GM23338 (cell line): ENCODE measurements around the gene FBLIM1. TPM values are rescaled to one million over a fixed set of nuclear protein-coding genes. Genes with fewer than 3 reads are reported as not detected.

Experiments used
- ATAC-seq: fragments of 200-7000 bp; cut with Tn5 transposase; 3 replicates; pipeline ENCODE4 v1.9.1; 2020
- DNase-seq: peaks from one replicate; pipeline ENCODE4 v3.0.0-alpha.2; 2015; ENCODE audit warnings: low spot score
- H2AFZ ChIP-seq: fragments of 200-600 bp; sonication (generic); 2 replicates; pipeline ENCODE4 v1.8.0; 2016; ENCODE audit warnings: antibody characterized with exemption, mild to moderate bottlenecking, moderate library complexity
- H3F3A ChIP-seq: fragments of 200-600 bp; sonication (generic); replicated peaks from 2 replicates; pipeline ENCODE4 v1.8.0; 2017; ENCODE audit warnings: antibody characterized with exemption, mixed run types, low read depth
- H3K27ac ChIP-seq: fragments of 200-600 bp; sonication (generic); 2 replicates; pipeline ENCODE4 v1.6.1; 2016; ENCODE audit warnings: low read depth
- H3K27me3 ChIP-seq: fragments of 200-600 bp; sonication (generic); 2 replicates; pipeline ENCODE4 v1.8.0; 2016; ENCODE audit warnings: mild to moderate bottlenecking, mixed run types, moderate library complexity; ENCODE audit not compliant: insufficient read depth
- H3K36me3 ChIP-seq: fragments of 200-600 bp; sonication (generic); 2 replicates; pipeline ENCODE4 v1.8.0; 2016; ENCODE audit warnings: mild to moderate bottlenecking; ENCODE audit not compliant: insufficient read depth
- H3K4me1 ChIP-seq: fragments of 200-600 bp; sonication (generic); 2 replicates; pipeline ENCODE4 v1.8.0; 2016; ENCODE audit warnings: mild to moderate bottlenecking, moderate library complexity; ENCODE audit not compliant: insufficient read depth
- H3K4me2 ChIP-seq: fragments of 200-600 bp; sonication (generic); 2 replicates; pipeline ENCODE4 v1.7.1; 2017; ENCODE audit warnings: mixed run types
- H3K4me3 ChIP-seq: fragments of 200-600 bp; sonication (generic); 2 replicates; pipeline ENCODE4 v1.6.1; 2016; ENCODE audit warnings: mixed run types
- H3K79me2 ChIP-seq: fragments of 200-600 bp; sonication (generic); replicated peaks from 2 replicates; pipeline ENCODE4 v1.8.0; 2017; ENCODE audit warnings: mild to moderate bottlenecking; ENCODE audit not compliant: insufficient read depth
- H3K9me2 ChIP-seq: fragments of 200-600 bp; sonication (generic); 2 replicates; pipeline ENCODE4 v1.8.0; 2017; ENCODE audit not compliant: insufficient read depth
- H4K20me1 ChIP-seq: fragments of 200-600 bp; sonication (generic); replicated peaks from 2 replicates; pipeline ENCODE4 v1.8.0; 2017; ENCODE audit warnings: mild to moderate bottlenecking; ENCODE audit not compliant: insufficient read depth
- H3K27ac Mint-ChIP-seq: 2 replicates; pipeline ENCODE4 v1.8.0; 2020; ENCODE audit warnings: inconsistent platforms, mild to moderate bottlenecking, moderate library complexity, mixed read lengths
- H3K27me3 Mint-ChIP-seq: 3 replicates; pipeline ENCODE4 v1.8.0; 2022; ENCODE audit warnings: low read depth, mild to moderate bottlenecking, moderate library complexity, mixed read lengths, inconsistent platforms; ENCODE audit not compliant: insufficient read depth, poor library complexity
- H3K36me3 Mint-ChIP-seq: 3 replicates; pipeline ENCODE4 v1.8.0; 2021; ENCODE audit warnings: low read depth, mild to moderate bottlenecking, inconsistent platforms, moderate library complexity, mixed read lengths
- H3K4me1 Mint-ChIP-seq: 3 replicates; pipeline ENCODE4 v1.8.0; 2020; ENCODE audit warnings: mild to moderate bottlenecking, inconsistent platforms, mixed read lengths
- H3K4me3 Mint-ChIP-seq: 3 replicates; pipeline ENCODE4 v1.8.0; 2021; ENCODE audit warnings: moderate library complexity, mild to moderate bottlenecking, inconsistent platforms, mixed read lengths
- H3K9me3 Mint-ChIP-seq: 3 replicates; pipeline ENCODE4 v1.8.0; 2020; ENCODE audit warnings: moderate library complexity, mild to moderate bottlenecking, inconsistent platforms, mixed read lengths
- ETS1 ChIP-seq: IDR thresholded peaks from 2 replicates; pipeline ENCODE4 v1.6.1; 2016; ENCODE audit warnings: antibody characterized with exemption
- EZH2 ChIP-seq: fragments of 200-600 bp; sonication (generic); IDR thresholded peaks from one replicate; pipeline ENCODE4 v1.8.0; 2017; ENCODE audit warnings: antibody characterized with exemption, mild to moderate bottlenecking, low read depth; ENCODE audit not compliant: unreplicated experiment
- POLR2AphosphoS5 ChIP-seq: IDR thresholded peaks from 2 replicates; pipeline ENCODE4 v1.6.1; 2016; ENCODE audit warnings: antibody characterized with exemption, low read depth
- REST ChIP-seq: IDR thresholded peaks from one replicate; pipeline ENCODE4 v1.6.1; 2018; ENCODE audit warnings: antibody characterized with exemption; ENCODE audit not compliant: unreplicated experiment
- STAT1 ChIP-seq: IDR thresholded peaks from one replicate; pipeline ENCODE4 v1.6.1; 2016; ENCODE audit warnings: antibody characterized with exemption; ENCODE audit not compliant: unreplicated experiment
- ZNF114 ChIP-seq: fragments of 250-450 bp; sonication (Bioruptor Pico); IDR thresholded peaks from 2 replicates; pipeline ENCODE4 v1.5.0; 2020; ENCODE audit warnings: mild to moderate bottlenecking, moderate library complexity
- ZNF331 ChIP-seq: fragments of 250-450 bp; sonication (Bioruptor Pico); IDR thresholded peaks from 2 replicates; pipeline ENCODE4 v1.5.0; 2020; ENCODE audit warnings: low read depth, mild to moderate bottlenecking, moderate library complexity
- ZNF462 ChIP-seq: fragments of 250-450 bp; sonication (Bioruptor Pico); IDR thresholded peaks from 2 replicates; pipeline ENCODE4 v1.5.0; 2020; ENCODE audit warnings: mild to moderate bottlenecking, moderate library complexity
- polyA plus RNA-seq: library from polyadenylated mRNA; unstranded; fragments of >200 nt; fragmentation: Nextera tagmentation; extraction: Ambion mirVana; gene quantifications from 2 replicates; pipeline ENCODE4 v1.2.1, GENCODE V29; 2016
- total RNA-seq: library from RNA; depleted of rRNA; stranded (reverse); fragments of >200 nt; shearing (Covaris generic); gene quantifications from 2 replicates; pipeline ENCODE4 v1.2.3, GENCODE V29; 2014

The FBLIM1 gene
- total and polyA plus RNA-seq, 2 experiments from 2014 or later: 41.7 to 81.7 TPM

- no peaks in the 10 kb centered on the region for H3K9me2 ChIP-seq
- H2AFZ ChIP-seq: 0 out of 2 replicates have a peak overlapping the region, but pooled peaks have one; percentile 80
- Mint-ChIP-seq H3K4me3 (peak overlapping the region; percentile 30), H3K36me3 (peaks cover 9% of the 10 kb centered on the region; the same call in 2 of the 3 replicates), H3K9me3 (no peaks in the 10 kb centered on the region), H3K27ac (no peak overlapping the region), H3K4me1 (peaks cover 40% of the 10 kb centered on the region), H3K27me3 (peaks cover 25% of the 10 kb centered on the region)
- peak overlapping the region; percentile 88 for H3K4me2 ChIP-seq
- H3K4me3 ChIP-seq: peak overlapping the region; percentile 92; the same call in 1 of the 2 replicates
- no peaks in the 10 kb centered on the region for H3K36me3 ChIP-seq
- ATAC-seq (no peak), DNase-seq (peak; percentile 62)
- peaks cover 38% of the 10 kb centered on the region for H3K4me1 ChIP-seq
- peaks cover 4% of the 10 kb centered on the region for H4K20me1 ChIP-seq
- peaks cover 25% of the 10 kb centered on the region for H3K79me2 ChIP-seq
- peaks cover 30% of the 10 kb centered on the region for H3F3A ChIP-seq
- 0 out of 2 replicates have a peak overlapping the region, but pooled peaks have one; percentile 50 for H3K27ac ChIP-seq
- TF ChIP-seq POLR2AphosphoS5: no peak
- H3K27me3 ChIP-seq: no peaks in the 10 kb centered on the region
These were observed 2.2 kb upstream of the FBLIM1 start for GRCh38 chr1:15756143-15757015.

GRCh38 chr1:15757016-15757543 lies 1.5 kb upstream of the FBLIM1 start:
- H3K4me3 Mint-ChIP-seq: peak overlapping the region; percentile 81
- peak overlapping the region; percentile 88 for H3K4me2 ChIP-seq
- TF ChIP-seq ETS1 (no peak), ZNF462 (CRISPR knock-in tag) (no peak), ZNF114 (no peak), EZH2 (no peak), REST (no peak), STAT1 (no peak), ZNF331 (no peak), POLR2AphosphoS5 (no peak)

More at GRCh38 chr1:15757016-15757543, 1.5 kb upstream of the FBLIM1 start:
- ATAC-seq: no peak; the same call in 2 of the 3 replicates
- Histone ChIP-seq H3K4me1 (peaks cover 40% of the 10 kb centered on the region), H3K27me3 (no peaks in the 10 kb centered on the region), H3K79me2 (peaks cover 32% of the 10 kb centered on the region), H3K36me3 (no peaks in the 10 kb centered on the region), H3F3A (peaks cover 34% of the 10 kb centered on the region), H4K20me1 (peaks cover 11% of the 10 kb centered on the region), H3K27ac (0 out of 2 replicates have a peak overlapping the region, but pooled peaks have one; percentile 14), H3K9me2 (no peaks in the 10 kb centered on the region), H2AFZ (peak overlapping the region; percentile 56; the same call in 1 of the 2 replicates), H3K4me3 (peak overlapping the region; percentile 92)
- Mint-ChIP-seq H3K27ac (no peak overlapping the region), H3K36me3 (peaks cover 12% of the 10 kb centered on the region; the same call in 2 of the 3 replicates), H3K9me3 (no peaks in the 10 kb centered on the region), H3K27me3 (peaks cover 25% of the 10 kb centered on the region), H3K4me1 (peaks cover 43% of the 10 kb centered on the region)
- DNase-seq: no peak
